Measurements from ENCODE around the gene PHKA2.

The PHKA2 gene

GRCh38 chrX:18938710-18939109 lies 45.2 kb downstream of the PHKA2 start:
- Histone ChIP-seq H3K4me1 (ENCODE audit: insufficient read depth, low read length) (no peaks in the 10 kb centered on the region), H4K20me1 (ENCODE audit: insufficient read depth, low read length) (no peaks in the 10 kb centered on the region), H3K36me3 (ENCODE audit: insufficient read depth, low read length) (peaks cover 43% of the 10 kb centered on the region), H3K79me2 (ENCODE audit: insufficient read depth, low read length) (no peaks in the 10 kb centered on the region), H3K9me3 (ENCODE audit: insufficient read depth, low read length, severe bottlenecking) (no peaks in the 10 kb centered on the region), H3K27ac (ENCODE audit: low read length) (no peak overlapping the region), H2AFZ (ENCODE audit: low read depth, low read length) (no peak overlapping the region), H3K27me3 (ENCODE audit: insufficient read depth, low read length, poor library complexity) (no peaks in the 10 kb centered on the region), H3K9ac (ENCODE audit: low read depth, low read length) (no peak overlapping the region), H3K4me3 (ENCODE audit: low read depth in 1 of 2, low read length in 2 of 2) (no peak overlapping the region), H3K4me2 (ENCODE audit: insufficient read depth, low read length) (no peak overlapping the region)
- TF ChIP-seq CTCF (IDR thresholded peaks at IDR 0.05; ENCODE audit: borderline replicate concordance, extremely low read depth, low read length, poor library complexity, severe bottlenecking) = no peak
- TF ChIP-seq EZH2 (IDR thresholded peaks at IDR 0.05; ENCODE audit: borderline replicate concordance, low read depth, low read length, severe bottlenecking) = no peak
- DNase-seq (no peak), ATAC-seq (ENCODE audit: insufficient read depth, low read depth) (no peak)

DNA sequence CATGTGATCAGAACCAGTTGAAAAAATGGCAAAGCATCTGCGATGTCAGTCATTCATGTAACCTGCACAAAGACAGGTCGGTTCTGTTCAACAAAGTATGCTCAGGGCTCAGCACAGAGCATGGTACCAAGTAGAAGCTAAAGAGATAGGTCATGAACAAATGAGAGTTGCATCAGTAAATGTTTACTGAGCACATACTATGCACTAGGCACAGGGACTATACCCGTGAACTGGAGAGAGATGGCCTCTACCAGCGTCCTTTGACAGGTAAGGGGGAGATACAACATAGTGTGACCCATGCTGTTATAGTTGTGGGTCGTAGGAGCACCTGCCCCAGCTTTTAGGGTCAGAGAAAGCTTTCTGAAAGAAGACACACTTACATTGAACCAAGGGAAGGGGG lies 46.7 kb downstream of the PHKA2 start:
- H3K27ac ChIP-seq (ENCODE audit: low read length) = no peak overlapping the region
- no peak overlapping the region for H3K4me2 ChIP-seq (ENCODE audit: insufficient read depth, low read length)
- no peak for ATAC-seq (ENCODE audit: insufficient read depth, low read depth)
- peaks cover 40% of the 10 kb centered on the region for H3K36me3 ChIP-seq (ENCODE audit: insufficient read depth, low read length)
- TF ChIP-seq CTCF (IDR thresholded peaks at IDR 0.05; ENCODE audit: borderline replicate concordance, extremely low read depth, low read length, poor library complexity, severe bottlenecking) (no peak), EZH2 (IDR thresholded peaks at IDR 0.05; ENCODE audit: borderline replicate concordance, low read depth, low read length, severe bottlenecking) (no peak)
- DNase-seq = no peak
- H3K79me2 ChIP-seq (ENCODE audit: insufficient read depth, low read length) = no peaks in the 10 kb centered on the region
- H3K4me3 ChIP-seq (ENCODE audit: low read depth in 1 of 2, low read length in 2 of 2) = no peak overlapping the region
- no peak overlapping the region for H3K9ac ChIP-seq (ENCODE audit: low read depth, low read length)
- H2AFZ ChIP-seq (ENCODE audit: low read depth, low read length) = no peak overlapping the region
- H4K20me1 ChIP-seq (ENCODE audit: insufficient read depth, low read length) = no peaks in the 10 kb centered on the region
- H3K4me1 ChIP-seq (ENCODE audit: insufficient read depth, low read length) = no peaks in the 10 kb centered on the region
- no peaks in the 10 kb centered on the region for H3K9me3 ChIP-seq (ENCODE audit: insufficient read depth, low read length, severe bottlenecking)
- no peaks in the 10 kb centered on the region for H3K27me3 ChIP-seq (ENCODE audit: insufficient read depth, low read length, poor library complexity)

- H2AFZ ChIP-seq (ENCODE audit: low read depth, low read length) = no peak overlapping the region
- H3K9me3 ChIP-seq (ENCODE audit: insufficient read depth, low read length, severe bottlenecking) = no peaks in the 10 kb centered on the region
- DNase-seq (no peak), ATAC-seq (ENCODE audit: insufficient read depth, low read depth) (no peak)
- H4K20me1 ChIP-seq (ENCODE audit: insufficient read depth, low read length) = no peaks in the 10 kb centered on the region
- H3K4me3 ChIP-seq (ENCODE audit: low read depth in 1 of 2, low read length in 2 of 2) = no peak overlapping the region
- H3K4me2 ChIP-seq (ENCODE audit: insufficient read depth, low read length) = no peak overlapping the region
- H3K9ac ChIP-seq (ENCODE audit: low read depth, low read length) = no peak overlapping the region
- TF ChIP-seq EZH2 (IDR thresholded peaks at IDR 0.05; ENCODE audit: borderline replicate concordance, low read depth, low read length, severe bottlenecking) (no peak), CTCF (IDR thresholded peaks at IDR 0.05; ENCODE audit: borderline replicate concordance, extremely low read depth, low read length, poor library complexity, severe bottlenecking) (no peak)
- H3K79me2 ChIP-seq (ENCODE audit: insufficient read depth, low read length) = no peaks in the 10 kb centered on the region
- no peaks in the 10 kb centered on the region for H3K27me3 ChIP-seq (ENCODE audit: insufficient read depth, low read length, poor library complexity)
- peaks cover 39% of the 10 kb centered on the region for H3K36me3 ChIP-seq (ENCODE audit: insufficient read depth, low read length)
- H3K4me1 ChIP-seq (ENCODE audit: insufficient read depth, low read length) = no peaks in the 10 kb centered on the region
- no peak overlapping the region for H3K27ac ChIP-seq (ENCODE audit: low read length)
Observed at GRCh38 chrX:18935893-18936292, 48.0 kb downstream of the PHKA2 start.

- H3K4me2 ChIP-seq (ENCODE audit: insufficient read depth, low read length) = no peak overlapping the region
Observed at GRCh38 chrX:18934708-18935107, 49.2 kb downstream of the PHKA2 start.

More at GRCh38 chrX:18934708-18935107, 49.2 kb downstream of the PHKA2 start:
- Histone ChIP-seq H3K9ac (ENCODE audit: low read depth, low read length) (no peak overlapping the region), H3K36me3 (ENCODE audit: insufficient read depth, low read length) (peaks cover 35% of the 10 kb centered on the region), H3K4me1 (ENCODE audit: insufficient read depth, low read length) (no peaks in the 10 kb centered on the region), H3K27me3 (ENCODE audit: insufficient read depth, low read length, poor library complexity) (no peaks in the 10 kb centered on the region), H3K9me3 (ENCODE audit: insufficient read depth, low read length, severe bottlenecking) (no peaks in the 10 kb centered on the region), H2AFZ (ENCODE audit: low read depth, low read length) (no peak overlapping the region), H4K20me1 (ENCODE audit: insufficient read depth, low read length) (no peaks in the 10 kb centered on the region), H3K79me2 (ENCODE audit: insufficient read depth, low read length) (no peaks in the 10 kb centered on the region), H3K27ac (ENCODE audit: low read length) (no peak overlapping the region), H3K4me3 (ENCODE audit: low read depth in 1 of 2, low read length in 2 of 2) (no peak overlapping the region)
- ATAC-seq (ENCODE audit: insufficient read depth, low read depth) (no peak), DNase-seq (no peak)
- TF ChIP-seq EZH2 (IDR thresholded peaks at IDR 0.05; ENCODE audit: borderline replicate concordance, low read depth, low read length, severe bottlenecking) = no peak
